ENCODE measurements around the gene NEUROG3. TPM values are rescaled to one million over a fixed set of nuclear protein-coding genes. Genes with fewer than 3 reads are reported as not detected.
"Not testable (repeated sequence)": the region's sequence is repeated elsewhere in the genome, so short reads cannot be mapped to it uniquely, and the experiment has no call there.

Gene NEUROG3
- total RNA-seq, 4 donors from 2014 or later = 0.60 to 1.1 TPM; not detected in 2

DNA sequence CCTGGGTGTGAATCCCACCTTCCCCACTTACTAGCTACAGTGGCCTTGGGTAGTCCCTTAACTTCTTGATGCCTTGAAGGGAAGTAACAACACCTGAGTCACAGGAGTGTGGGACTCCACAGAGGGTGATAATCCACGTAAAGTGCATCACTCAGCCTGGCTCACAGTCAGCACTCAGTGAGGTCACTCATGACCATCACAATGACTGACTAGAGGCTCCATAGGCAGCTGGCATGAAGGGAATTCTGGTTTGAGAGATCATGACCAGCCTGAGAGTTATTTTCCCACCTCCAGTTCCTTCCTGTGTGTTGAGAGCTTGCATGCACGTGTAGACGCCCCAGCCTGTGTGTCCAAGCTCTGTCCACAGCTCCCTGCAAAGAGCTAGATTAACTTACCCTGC, 34.8 kb downstream of the NEUROG3 start:
- DNase-seq (ENCODE audit: low spot score) (no peak), ATAC-seq (ENCODE audit: low FRiP score) (no peak)
- TF ChIP-seq CTCF (IDR thresholded peaks at IDR 0.05) = no peak

- no peak for TF ChIP-seq CTCF (IDR thresholded peaks at IDR 0.05)
- ATAC-seq (ENCODE audit: low FRiP score) (no peak), DNase-seq (ENCODE audit: low spot score) (no peak)
Measured at GRCh38 chr10:69537449-69537848, 35.8 kb downstream of the NEUROG3 start.

DNA sequence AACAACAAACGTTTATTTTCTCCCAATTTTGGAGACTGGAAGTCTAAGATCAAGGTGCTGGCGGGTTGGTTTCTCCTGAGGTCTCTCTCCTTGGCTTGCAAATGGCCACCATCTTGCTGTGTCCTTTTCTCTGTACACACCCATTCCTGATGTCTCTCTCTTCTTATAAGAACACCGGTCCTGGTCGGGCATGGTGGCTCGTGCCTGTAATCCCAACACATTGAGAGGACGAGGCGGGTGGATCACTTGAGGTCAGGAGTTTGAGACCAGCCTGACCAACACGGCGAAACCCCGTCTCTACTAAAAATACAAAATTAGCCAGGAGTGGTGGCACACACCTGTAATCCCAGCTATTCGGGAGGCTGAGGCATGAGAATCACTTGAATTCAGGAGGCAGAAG, 36.7 kb downstream of the NEUROG3 start:
- DNase-seq (ENCODE audit: low spot score); ATAC-seq (ENCODE audit: low FRiP score): not testable (repeated sequence)

GRCh38 chr10:69533658-69534057, 39.6 kb downstream of the NEUROG3 start:
- DNase-seq (ENCODE audit: low spot score) (no peak), ATAC-seq (ENCODE audit: low FRiP score) (no peak)
- no peak for TF ChIP-seq CTCF (IDR thresholded peaks at IDR 0.05)

DNA sequence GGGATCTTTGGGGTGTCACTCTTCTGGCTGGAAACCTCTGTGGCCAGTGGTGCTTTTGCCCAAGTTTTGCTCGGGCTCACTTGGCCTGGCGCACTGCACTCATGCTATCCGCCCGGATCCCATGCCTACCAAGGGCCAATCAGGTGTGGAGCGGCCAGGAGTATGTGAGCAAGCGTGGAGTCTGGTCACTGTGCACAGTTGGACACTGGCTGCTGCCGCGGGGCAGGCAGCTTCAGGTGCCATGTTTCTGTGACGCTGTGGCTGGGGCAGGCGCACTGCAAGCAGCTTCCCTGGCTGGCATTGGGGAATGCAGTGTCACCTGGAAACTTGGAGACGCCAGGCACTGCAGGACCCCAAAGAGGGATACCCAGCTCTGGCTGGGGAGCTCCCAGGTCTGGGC, 45.3 kb downstream of the NEUROG3 start:
- no peak for DNase-seq (ENCODE audit: low spot score)
- no peak for TF ChIP-seq CTCF (IDR thresholded peaks at IDR 0.05)
- no peak for ATAC-seq (ENCODE audit: low FRiP score)

Other genes starting within 250 kb of the NEUROG3 start
- gene TACR2, start 156.5 kb downstream of the NEUROG3 start, total RNA-seq = under 1 TPM in 3 of 4 donors, not detected in 1; 0.44 to 0.96 (median 0.74) TPM
- 100 to 1,000 TPM in 1 of 4 donors, 10 to 100 TPM in 3; 45.6 to 141 (median 72.5) TPM for gene TSPAN15, start 122.0 kb downstream of the NEUROG3 start, total RNA-seq
- 1 to 10 TPM in 3 of 4 donors, under 1 TPM in 1; 0.84 to 2.3 (median 1.8) TPM for gene FAM241B, start 56.8 kb upstream of the NEUROG3 start, total RNA-seq
- under 1 TPM in 2 of 4 donors, not detected in 2; 0.46 to 0.60 TPM for gene COL13A1, start 228.5 kb upstream of the NEUROG3 start, total RNA-seq

Measured in omental fat pad (tissue), 4 donors.